Measurements from ENCODE around the gene SHISAL2A. TPM values are rescaled to one million over a fixed set of nuclear protein-coding genes. Genes with fewer than 3 reads are reported as not detected.
A peak's percentile ranks its signal among the peaks of the same experiment; 100 is the strongest.

The SHISAL2A gene
- total and polyA plus RNA-seq, 10 of the 15 experiments (the other 5 are each of a cell fraction or from before 2014, with no cell fraction given): 0.18 to 0.67 (median 0.45) TPM

- TF ChIP-seq PBX3 (IDR thresholded peaks at IDR 0.05; ENCODE audit: insufficient replicate concordance, low read depth, low read length): peak; percentile 40
- no peak for TF ChIP-seq FOS (IDR thresholded peaks at IDR 0.05; ENCODE audit: borderline replicate concordance, extremely low read depth, insufficient read length)
- TF ChIP-seq TCF12 (IDR thresholded peaks at IDR 0.05; ENCODE audit: low read depth, low read length): no peak
- TF ChIP-seq RCOR1 (conservative IDR thresholded peaks at IDR 0.05; ENCODE audit: low read depth, low read length): no peak
- TF ChIP-seq SMC3 (IDR thresholded peaks at IDR 0.05; ENCODE audit: borderline replicate concordance, low read length): no peak
- TF ChIP-seq PAX8 (IDR thresholded peaks at IDR 0.05): no peak
- no peak for TF ChIP-seq LARP7 (IDR thresholded peaks at IDR 0.05)
- no peak for TF ChIP-seq FOXK2 (IDR thresholded peaks at IDR 0.05)
- TF ChIP-seq ATF3 (IDR thresholded peaks at IDR 0.05; ENCODE audit: borderline replicate concordance, extremely low read depth, low read depth, low read length): no peak
- TF ChIP-seq WRNIP1 (IDR thresholded peaks at IDR 0.05; ENCODE audit: borderline replicate concordance, low read depth, low read length): no peak
- peak; percentile 26 to 42; a peak in 2 of 4 replicates for TF ChIP-seq IKZF2 (IDR thresholded peaks at IDR 0.05)
- no peak for TF ChIP-seq NFIC (IDR thresholded peaks at IDR 0.05; ENCODE audit: low read depth, low read length)
- TF ChIP-seq NFXL1 (IDR thresholded peaks at IDR 0.05; ENCODE audit: borderline replicate concordance): no peak
These were observed 8.3 kb downstream of the SHISAL2A start (continued) for GRCh38 chr1:52641307-52641706.

- Histone ChIP-seq H2AFZ (ENCODE audit: control insufficient read depth, low read depth, low read length) (no peak overlapping the region), H3K4me2 (ENCODE audit: control insufficient read depth, insufficient read depth) (no peak overlapping the region), H3K27me3 (replicated peaks in 1 of 2; ENCODE audit: control insufficient read depth in 2 of 2, insufficient read depth in 2 of 2, low read length in 1 of 2) (no peaks in the 10 kb centered on the region), H4K20me1 (ENCODE audit: control insufficient read depth, insufficient read depth) (no peaks in the 10 kb centered on the region), H3K9ac (ENCODE audit: control insufficient read depth, insufficient read depth, low read length) (no peak overlapping the region), H3K79me2 (ENCODE audit: control insufficient read depth, insufficient read depth, low read length) (no peaks in the 10 kb centered on the region), H3K9me3 (replicated peaks; ENCODE audit: control insufficient read depth, insufficient read depth, low read length) (no peaks in the 10 kb centered on the region), H3K4me1 (ENCODE audit: control insufficient read depth, insufficient read depth, low read length) (0 out of 2 replicates have a peak, but pooled peaks cover 5% of the 10 kb centered on the region), H3K36me3 (ENCODE audit: control insufficient read depth in 2 of 2, insufficient read depth in 2 of 2, low read length in 1 of 2) (no peaks in the 10 kb centered on the region), H3K27ac (ENCODE audit: control insufficient read depth, insufficient read depth) (no peak overlapping the region), H3K4me3 (no peak overlapping the region)
- ChIA-PET POLR2A (no interaction called here), SMC1A (ENCODE audit: uncharacterized antibody, unreplicated experiment) (no interaction called here), CTCF (interaction anchor here (0.7 kb wide), 1 partner anchor 51 kb away, joined by 4 read pairs; no protein-coding TSS in a partner anchor), RAD21 (ENCODE audit: unreplicated experiment) (no interaction called here)
- in situ Hi-C loops (cut with MboI): no loop called here
- WGBS (ENCODE audit: insufficient coverage, insufficient replicate concordance, low lambda C conversion rate, missing lambda C conversion rate): 29% methylated on average over 6 of the region's 6 CpGs
- no peak for DNase-seq (ENCODE audit: low read depth, low spot score)
- no peak for ATAC-seq
- FAIRE-seq: no peak
- intact Hi-C loops (cut with micrococcal nuclease; ENCODE audit: unreplicated experiment): no loop called here
- BruUV-seq (replicated peaks): no TSS peak
- TF ChIP-seq SP1 (IDR thresholded peaks at IDR 0.05; ENCODE audit: low read depth, low read length): no peak
- no peak for TF ChIP-seq CUX1 (IDR thresholded peaks at IDR 0.05; ENCODE audit: insufficient replicate concordance, low read depth, low read length)
- no peak for TF ChIP-seq CREM (IDR thresholded peaks at IDR 0.05; ENCODE audit: low read depth)
- TF ChIP-seq KDM1A (IDR thresholded peaks at IDR 0.05; ENCODE audit: borderline replicate concordance): no peak
- no peak for TF ChIP-seq IKZF1 (conservative IDR thresholded peaks at IDR 0.05)
These were observed 12.3 kb downstream of the SHISAL2A start for GRCh38 chr1:52645261-52645660.
